ENCODE measurements around the gene LONP2. TPM values are rescaled to one million over a fixed set of nuclear protein-coding genes. Genes with fewer than 3 reads are reported as not detected.
A peak's percentile ranks its signal among the peaks of the same experiment; 100 is the strongest.

The LONP2 gene
- total and polyA plus RNA-seq, 2 of the 13 experiments (the other 11 are each of a cell fraction or from before 2014, with no cell fraction given) = 39.2 to 63.3 TPM

DNA sequence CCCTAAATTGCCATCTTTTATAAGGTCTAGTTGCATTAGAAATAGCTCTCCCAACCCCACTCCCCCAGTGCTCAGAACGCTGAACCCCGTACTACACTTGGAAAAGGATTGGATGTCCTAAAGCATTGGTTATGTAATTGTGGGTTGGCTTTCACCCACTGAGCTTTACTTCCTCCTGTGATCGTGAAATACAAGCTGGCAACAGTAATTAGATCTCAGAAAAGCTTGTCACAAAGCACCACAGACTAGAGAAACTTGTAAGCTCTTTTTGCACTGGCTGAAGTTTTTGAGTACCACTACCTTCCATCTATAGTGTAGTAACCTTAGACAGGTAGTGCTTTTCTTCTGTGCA lies 86.7 kb downstream of the LONP2 start (continued):
- TF ChIP-seq, protein P1, sequence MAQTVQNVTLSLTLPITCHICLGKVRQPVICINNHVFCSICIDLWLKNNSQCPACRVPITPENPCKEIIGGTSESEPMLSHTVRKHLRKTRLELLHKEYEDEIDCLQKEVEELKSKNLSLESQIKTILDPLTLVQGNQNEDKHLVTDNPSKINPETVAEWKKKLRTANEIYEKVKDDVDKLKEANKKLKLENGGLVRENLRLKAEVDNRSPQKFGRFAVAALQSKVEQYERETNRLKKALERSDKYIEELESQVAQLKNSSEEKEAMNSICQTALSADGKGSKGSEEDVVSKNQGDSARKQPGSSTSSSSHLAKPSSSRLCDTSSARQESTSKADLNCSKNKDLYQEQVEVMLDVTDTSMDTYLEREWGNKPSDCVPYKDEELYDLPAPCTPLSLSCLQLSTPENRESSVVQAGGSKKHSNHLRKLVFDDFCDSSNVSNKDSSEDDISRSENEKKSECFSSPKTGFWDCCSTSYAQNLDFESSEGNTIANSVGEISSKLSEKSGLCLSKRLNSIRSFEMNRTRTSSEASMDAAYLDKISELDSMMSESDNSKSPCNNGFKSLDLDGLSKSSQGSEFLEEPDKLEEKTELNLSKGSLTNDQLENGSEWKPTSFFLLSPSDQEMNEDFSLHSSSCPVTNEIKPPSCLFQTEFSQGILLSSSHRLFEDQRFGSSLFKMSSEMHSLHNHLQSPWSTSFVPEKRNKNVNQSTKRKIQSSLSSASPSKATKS (CRISPR knock-in tag; IDR thresholded peaks at IDR 0.05) = no peak

DNA sequence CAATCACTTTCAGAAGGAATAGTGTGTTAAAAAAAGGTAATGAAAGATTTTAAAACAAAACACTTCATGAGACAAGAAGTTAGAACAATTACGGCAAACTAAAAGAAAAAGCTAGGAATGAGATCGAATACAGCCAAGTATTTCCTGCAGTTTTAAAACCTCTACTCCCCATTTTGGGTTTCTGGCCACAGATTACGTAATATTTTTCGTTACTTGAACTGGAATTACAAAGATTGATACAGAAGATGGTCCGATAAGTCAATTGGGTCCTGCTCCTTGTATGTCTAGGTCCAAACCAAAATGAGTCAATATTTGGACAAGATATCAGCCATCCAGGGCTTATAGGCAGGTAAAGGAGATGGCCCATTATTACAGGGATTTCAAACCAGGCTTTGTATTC lies 88.9 kb downstream of the LONP2 start:
- no TSS peak for BruUV-seq (replicated peaks)
- H3K27me3 ChIP-seq (ENCODE audit: control insufficient read depth in 1 of 2, insufficient read depth in 2 of 2, low read length in 2 of 2) = no peaks in the 10 kb centered on the region
- ATAC-seq = no peak
- no peak overlapping the region for H3K4me3 ChIP-seq (replicated peaks in 1 of 3; ENCODE audit: insufficient read depth in 1 of 3, low read depth in 2 of 3, low read length in 3 of 3)
- no peaks in the 10 kb centered on the region for H4K20me1 ChIP-seq (ENCODE audit: insufficient read depth, low read length)
- no peak for FAIRE-seq
- H3K27ac ChIP-seq (ENCODE audit: extremely low read length, insufficient read depth, low read length) = no peak overlapping the region
- no peak overlapping the region for H3K9ac ChIP-seq (ENCODE audit: insufficient read depth, low read depth, low read length)
- H3K79me2 ChIP-seq (ENCODE audit: insufficient read depth, low read length) = no peaks in the 10 kb centered on the region
- CTCF ChIA-PET (ENCODE audit: low intra/inter-chr PET ratio, low total read pairs) = no interaction called here
- no peak overlapping the region for H2AFZ ChIP-seq (ENCODE audit: low read length)
- H3K36me3 ChIP-seq (replicated peaks in 1 of 2; ENCODE audit: control insufficient read depth in 1 of 2, insufficient read depth in 2 of 2, low read length in 2 of 2) = peaks cover 10 to 55% of the 10 kb centered on the region in 2 experiments
- peak; percentile 77 for TF ChIP-seq CEBPB (IDR thresholded peaks at IDR 0.05; ENCODE audit: borderline replicate concordance, low read depth, low read length)
- no peak for TF ChIP-seq ZNF776 (CRISPR knock-in tag; IDR thresholded peaks at IDR 0.05)
- TF ChIP-seq TARDBP (CRISPR knock-in tag; IDR thresholded peaks at IDR 0.05) = no peak
- TF ChIP-seq GATA4 (IDR thresholded peaks at IDR 0.05; ENCODE audit: borderline replicate concordance, low read depth) = no peak
- H3K4me2 ChIP-seq (ENCODE audit: low read depth, low read length) = no peak overlapping the region
- DNase-seq (ENCODE audit: low spot score) = no peak
- intact Hi-C loops (cut with micrococcal nuclease; ENCODE audit: unreplicated experiment) = no loop called here
- POLR2A ChIA-PET = no interaction called here
- 95% methylated on average over 5 of the region's 5 CpGs for WGBS (ENCODE audit: low lambda C conversion rate)
- no peaks in the 10 kb centered on the region for H3K9me3 ChIP-seq (ENCODE audit: low read length)
- in situ Hi-C loops (cut with HindIII; ENCODE audit: extremely low pct_ligation_motif_present, low pct_unique_long_range_greater_than_20kb) = no loop called here
- peaks cover 8% of the 10 kb centered on the region; the same call in 1 of the 2 replicates for H3K4me1 ChIP-seq (ENCODE audit: insufficient read depth, low read length)

DNA sequence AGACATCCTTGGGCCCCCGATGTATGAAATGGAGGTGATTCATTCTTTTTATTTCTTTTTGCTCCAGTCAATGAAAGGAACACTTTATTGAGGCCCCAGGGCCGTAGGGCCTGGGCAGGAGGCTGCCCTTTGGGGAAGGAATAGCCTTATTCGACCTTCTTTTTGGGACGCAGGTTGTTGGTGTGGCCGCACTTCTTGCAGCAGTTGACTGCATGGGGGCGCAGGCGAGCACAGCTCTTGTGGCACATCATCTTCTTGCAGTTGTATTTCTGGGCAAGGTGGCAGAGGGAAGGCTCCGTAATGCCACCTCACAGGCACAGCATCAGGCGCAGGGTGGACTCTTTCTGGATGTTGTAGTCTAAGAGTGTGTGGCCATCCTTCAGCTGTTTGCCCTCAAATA lies 90.2 kb downstream of the LONP2 start:
- Histone ChIP-seq H4K20me1 (ENCODE audit: insufficient read depth, low read length) (no peaks in the 10 kb centered on the region), H3K4me1 (ENCODE audit: insufficient read depth, low read length) (peaks cover 8% of the 10 kb centered on the region; the same call in 1 of the 2 replicates), H3K9ac (ENCODE audit: insufficient read depth, low read depth, low read length) (no peak overlapping the region), H3K4me2 (ENCODE audit: low read depth, low read length) (no peak overlapping the region), H3K9me3 (ENCODE audit: low read length) (no peaks in the 10 kb centered on the region), H3K27me3 (ENCODE audit: control insufficient read depth in 1 of 2, insufficient read depth in 2 of 2, low read length in 2 of 2) (no peaks in the 10 kb centered on the region), H2AFZ (ENCODE audit: low read length) (no peak overlapping the region), H3K27ac (ENCODE audit: extremely low read length, insufficient read depth, low read length) (no peak overlapping the region), H3K36me3 (replicated peaks in 1 of 2; ENCODE audit: control insufficient read depth in 1 of 2, insufficient read depth in 2 of 2, low read length in 2 of 2) (peaks cover 13 to 59% of the 10 kb centered on the region in 2 experiments), H3K79me2 (ENCODE audit: insufficient read depth, low read length) (no peaks in the 10 kb centered on the region), H3K4me3 (replicated peaks in 1 of 3; ENCODE audit: insufficient read depth in 1 of 3, low read depth in 2 of 3, low read length in 3 of 3) (no peak overlapping the region)
- DNase-seq (ENCODE audit: low spot score) (no peak), FAIRE-seq (no peak), ATAC-seq (no peak)
- 98% methylated on average over 9 of the region's 9 CpGs for WGBS (ENCODE audit: low lambda C conversion rate)
- BruUV-seq (replicated peaks) = no TSS peak
- intact Hi-C loops (cut with micrococcal nuclease; ENCODE audit: unreplicated experiment) = no loop called here
- peak; percentile 30; the same call in 1 of the 2 replicates for TF ChIP-seq STAG1 (CRISPR knock-in tag; IDR thresholded peaks at IDR 0.05)
- TF ChIP-seq, protein P2, sequence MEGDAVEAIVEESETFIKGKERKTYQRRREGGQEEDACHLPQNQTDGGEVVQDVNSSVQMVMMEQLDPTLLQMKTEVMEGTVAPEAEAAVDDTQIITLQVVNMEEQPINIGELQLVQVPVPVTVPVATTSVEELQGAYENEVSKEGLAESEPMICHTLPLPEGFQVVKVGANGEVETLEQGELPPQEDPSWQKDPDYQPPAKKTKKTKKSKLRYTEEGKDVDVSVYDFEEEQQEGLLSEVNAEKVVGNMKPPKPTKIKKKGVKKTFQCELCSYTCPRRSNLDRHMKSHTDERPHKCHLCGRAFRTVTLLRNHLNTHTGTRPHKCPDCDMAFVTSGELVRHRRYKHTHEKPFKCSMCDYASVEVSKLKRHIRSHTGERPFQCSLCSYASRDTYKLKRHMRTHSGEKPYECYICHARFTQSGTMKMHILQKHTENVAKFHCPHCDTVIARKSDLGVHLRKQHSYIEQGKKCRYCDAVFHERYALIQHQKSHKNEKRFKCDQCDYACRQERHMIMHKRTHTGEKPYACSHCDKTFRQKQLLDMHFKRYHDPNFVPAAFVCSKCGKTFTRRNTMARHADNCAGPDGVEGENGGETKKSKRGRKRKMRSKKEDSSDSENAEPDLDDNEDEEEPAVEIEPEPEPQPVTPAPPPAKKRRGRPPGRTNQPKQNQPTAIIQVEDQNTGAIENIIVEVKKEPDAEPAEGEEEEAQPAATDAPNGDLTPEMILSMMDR (CRISPR knock-in tag; IDR thresholded peaks at IDR 0.05) = peak; percentile 39; the same call in 1 of the 2 replicates
- TF ChIP-seq, protein P3, sequence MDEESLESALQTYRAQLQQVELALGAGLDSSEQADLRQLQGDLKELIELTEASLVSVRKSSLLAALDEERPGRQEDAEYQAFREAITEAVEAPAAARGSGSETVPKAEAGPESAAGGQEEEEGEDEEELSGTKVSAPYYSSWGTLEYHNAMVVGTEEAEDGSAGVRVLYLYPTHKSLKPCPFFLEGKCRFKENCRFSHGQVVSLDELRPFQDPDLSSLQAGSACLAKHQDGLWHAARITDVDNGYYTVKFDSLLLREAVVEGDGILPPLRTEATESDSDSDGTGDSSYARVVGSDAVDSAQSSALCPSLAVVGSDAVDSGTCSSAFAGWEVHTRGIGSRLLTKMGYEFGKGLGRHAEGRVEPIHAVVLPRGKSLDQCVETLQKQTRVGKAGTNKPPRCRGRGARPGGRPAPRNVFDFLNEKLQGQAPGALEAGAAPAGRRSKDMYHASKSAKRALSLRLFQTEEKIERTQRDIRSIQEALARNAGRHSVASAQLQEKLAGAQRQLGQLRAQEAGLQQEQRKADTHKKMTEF (CRISPR knock-in tag; IDR thresholded peaks at IDR 0.05) = no peak
- in situ Hi-C loops (cut with HindIII; ENCODE audit: extremely low pct_ligation_motif_present, low pct_unique_long_range_greater_than_20kb) = no loop called here
- POLR2A ChIA-PET = no interaction called here
- CTCF ChIA-PET (ENCODE audit: low intra/inter-chr PET ratio, low total read pairs) = no interaction called here
